Measurements from ENCODE around the gene PSEN2. TPM values are rescaled to one million over a fixed set of nuclear protein-coding genes. Genes with fewer than 3 reads are reported as not detected.

Gene PSEN2
- total RNA-seq, 2 donors from 2014 or later, result 2.0 to 3.4 TPM

- peak overlapping the region; percentile 92 for H3K4me3 Mint-ChIP-seq
These were observed 1.4 kb downstream of the PSEN2 start for GRCh38 chr1:226871636-226872327.

GRCh38 chr1:226872437-226872836 lies 2.0 kb downstream of the PSEN2 start:
- no peaks in the 10 kb centered on the region for H3K9me3 ChIP-seq (ENCODE audit: control insufficient read depth, low read length, poor library complexity, severe bottlenecking)
- H3K27ac Mint-ChIP-seq, result no peak overlapping the region
- peak overlapping the region; percentile 25 for H3K4me3 Mint-ChIP-seq
- peaks cover 3% of the 10 kb centered on the region for H3K36me3 Mint-ChIP-seq (ENCODE audit: low read depth)
- H3K4me1 Mint-ChIP-seq, result peaks cover 15% of the 10 kb centered on the region
- DNase-seq (no peak), ATAC-seq (no peak)
- H3K27me3 Mint-ChIP-seq, result peaks cover 14% of the 10 kb centered on the region

More at GRCh38 chr1:226871636-226872327, 1.4 kb downstream of the PSEN2 start:
- H3K27me3 Mint-ChIP-seq, result peaks cover 14% of the 10 kb centered on the region
- H3K4me1 Mint-ChIP-seq, result peaks cover 15% of the 10 kb centered on the region
- no peak for ATAC-seq
- H3K36me3 Mint-ChIP-seq (ENCODE audit: low read depth), result peaks cover 3% of the 10 kb centered on the region
- no peak overlapping the region for H3K27ac Mint-ChIP-seq
- H3K9me3 ChIP-seq (ENCODE audit: control insufficient read depth, low read length, poor library complexity, severe bottlenecking), result no peaks in the 10 kb centered on the region
- no peak for DNase-seq

DNA sequence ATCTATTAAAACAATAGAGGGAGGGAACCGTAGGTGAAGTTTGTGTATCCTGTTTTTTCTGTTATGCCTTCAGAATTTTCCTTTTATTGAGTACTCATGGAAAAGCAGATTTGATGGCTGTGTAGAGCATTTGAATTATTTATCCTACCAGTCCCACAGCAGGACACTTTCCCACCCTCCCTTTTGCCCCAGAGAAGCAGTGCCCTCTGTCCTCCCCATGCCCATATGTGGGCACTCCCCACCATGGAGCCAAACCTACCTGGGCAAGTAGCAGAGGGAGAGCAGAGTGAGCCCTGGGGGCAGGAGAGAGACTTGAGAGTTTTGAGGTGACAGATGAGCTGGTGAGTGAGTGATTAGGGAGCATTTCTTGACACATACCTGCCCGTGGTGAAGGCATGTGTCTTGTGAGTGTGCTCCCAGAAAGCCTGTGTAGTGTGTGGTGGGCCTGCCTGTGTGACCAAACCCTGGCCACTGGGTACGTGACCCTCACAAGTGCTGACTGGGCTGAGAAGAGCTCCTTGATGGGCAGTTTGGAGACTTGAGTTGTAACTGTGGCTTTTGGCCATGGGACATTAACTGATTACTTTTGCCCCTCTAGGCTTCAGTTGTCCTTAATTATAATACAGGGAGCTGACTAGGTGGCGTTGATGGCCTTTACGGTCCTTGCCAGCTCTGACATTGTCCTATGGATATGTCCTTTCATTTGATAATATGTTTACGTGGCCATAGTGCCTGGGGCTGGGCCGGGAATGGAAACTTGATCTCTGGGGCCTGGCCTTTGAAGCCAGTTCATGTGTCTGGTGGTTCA lies 3.6 kb downstream of the PSEN2 start:
- ATAC-seq, result no peak
- H3K36me3 Mint-ChIP-seq (ENCODE audit: low read depth), result peaks cover 3% of the 10 kb centered on the region
- H3K4me3 Mint-ChIP-seq, result no peak overlapping the region
- peaks cover 15% of the 10 kb centered on the region for H3K4me1 Mint-ChIP-seq
- no peak for DNase-seq
- no peaks in the 10 kb centered on the region for H3K9me3 ChIP-seq (ENCODE audit: control insufficient read depth, low read length, poor library complexity, severe bottlenecking)
- no peak overlapping the region for H3K27ac Mint-ChIP-seq
- H3K27me3 Mint-ChIP-seq, result peaks cover 7% of the 10 kb centered on the region

- peaks cover 7% of the 10 kb centered on the region for H3K27me3 Mint-ChIP-seq
- H3K36me3 Mint-ChIP-seq (ENCODE audit: low read depth), result peaks cover 3% of the 10 kb centered on the region
- DNase-seq (no peak), ATAC-seq (no peak)
- H3K27ac Mint-ChIP-seq, result no peak overlapping the region
- no peak overlapping the region for H3K4me3 Mint-ChIP-seq
- no peaks in the 10 kb centered on the region for H3K9me3 ChIP-seq (ENCODE audit: control insufficient read depth, low read length, poor library complexity, severe bottlenecking)
- peaks cover 12% of the 10 kb centered on the region for H3K4me1 Mint-ChIP-seq
These were observed 4.4 kb downstream of the PSEN2 start for GRCh38 chr1:226874579-226875425.

DNA sequence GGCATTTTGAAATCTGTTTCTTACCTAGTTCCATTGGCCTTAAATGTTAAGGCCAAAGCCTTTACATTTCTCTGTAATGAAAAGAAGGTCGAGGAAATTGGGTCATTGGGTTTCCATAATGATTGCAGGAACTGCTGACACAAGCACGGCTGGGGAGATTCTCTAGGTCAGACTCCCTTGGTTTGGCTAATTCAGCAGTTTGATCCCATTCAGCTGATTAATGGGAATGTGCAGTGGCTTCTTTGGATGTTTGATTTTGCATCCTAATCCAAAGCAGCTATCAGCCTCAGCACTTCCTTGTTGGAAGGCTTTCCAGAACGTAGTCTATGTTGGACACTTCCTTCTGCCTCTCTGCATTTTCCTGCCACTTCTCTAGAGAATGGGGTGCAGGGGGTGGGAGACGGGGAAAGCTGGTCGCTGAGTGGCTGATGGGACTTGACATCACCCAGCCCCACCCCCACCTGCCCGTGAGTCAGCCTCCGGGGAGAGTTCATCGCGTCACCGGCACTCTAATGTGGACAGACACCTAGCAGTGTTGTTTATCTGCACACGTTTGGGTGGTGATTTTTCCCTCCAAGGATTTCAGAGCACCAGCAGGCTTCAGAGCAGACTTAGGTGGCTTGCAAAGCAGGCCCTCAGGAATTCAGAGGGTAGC lies 5.4 kb downstream of the PSEN2 start:
- H3K4me3 Mint-ChIP-seq, result no peak overlapping the region
- ATAC-seq (peak; percentile 28), DNase-seq (no peak)
- H3K27me3 Mint-ChIP-seq, result peaks cover 7% of the 10 kb centered on the region
- no peaks in the 10 kb centered on the region for H3K9me3 ChIP-seq (ENCODE audit: control insufficient read depth, low read length, poor library complexity, severe bottlenecking)
- H3K27ac Mint-ChIP-seq, result no peak overlapping the region
- peaks cover 3% of the 10 kb centered on the region for H3K36me3 Mint-ChIP-seq (ENCODE audit: low read depth)
- H3K4me1 Mint-ChIP-seq, result peaks cover 7% of the 10 kb centered on the region

GRCh38 chr1:226877669-226878068 lies 7.3 kb downstream of the PSEN2 start:
- Mint-ChIP-seq H3K36me3 (ENCODE audit: low read depth) (peaks cover 5% of the 10 kb centered on the region), H3K4me1 (peaks cover 18% of the 10 kb centered on the region), H3K27me3 (no peaks in the 10 kb centered on the region), H3K4me3 (no peak overlapping the region), H3K27ac (no peak overlapping the region)
- ATAC-seq, result no peak
- H3K9me3 ChIP-seq (ENCODE audit: control insufficient read depth, low read length, poor library complexity, severe bottlenecking), result no peaks in the 10 kb centered on the region
- DNase-seq, result no peak

- peaks cover 30% of the 10 kb centered on the region for H3K4me1 Mint-ChIP-seq
These were observed 10.2 kb downstream of the PSEN2 start for GRCh38 chr1:226880372-226881287.

DNA sequence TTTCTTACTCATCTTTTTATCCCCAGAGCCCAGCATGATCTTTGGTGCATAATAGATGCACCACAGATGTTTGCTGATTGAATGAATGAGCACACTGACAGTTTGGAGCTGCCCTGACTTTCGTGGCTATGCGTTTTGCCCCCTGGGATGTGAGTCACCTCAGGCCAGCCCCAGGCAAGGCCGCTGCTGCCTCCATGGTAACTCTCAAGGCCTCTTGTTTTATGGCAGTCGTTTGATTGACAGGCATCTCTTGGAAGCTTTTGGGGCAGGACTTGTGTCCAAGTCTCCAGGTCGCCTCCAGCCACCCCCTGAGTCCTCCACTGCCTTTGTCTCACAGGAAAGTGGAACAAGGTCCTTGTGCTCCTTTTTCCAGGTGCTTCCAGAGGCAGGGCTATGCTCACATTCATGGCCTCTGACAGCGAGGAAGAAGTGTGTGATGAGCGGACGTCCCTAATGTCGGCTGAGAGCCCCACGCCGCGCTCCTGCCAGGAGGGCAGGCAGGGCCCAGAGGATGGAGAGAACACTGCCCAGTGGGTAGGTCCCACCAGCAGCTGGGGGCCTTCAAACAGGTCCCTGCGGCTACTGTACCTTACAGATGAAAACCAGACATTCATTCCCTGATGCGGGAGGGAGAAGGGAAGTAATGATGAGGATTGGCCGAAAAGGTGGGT lies 11.2 kb downstream of the PSEN2 start:
- peak overlapping the region; percentile 89 for H3K4me3 Mint-ChIP-seq
- no peaks in the 10 kb centered on the region for H3K9me3 ChIP-seq (ENCODE audit: control insufficient read depth, low read length, poor library complexity, severe bottlenecking)
- H3K27me3 Mint-ChIP-seq, result no peaks in the 10 kb centered on the region
- no peak for DNase-seq
- H3K27ac Mint-ChIP-seq, result peak overlapping the region; percentile 98
- H3K36me3 Mint-ChIP-seq (ENCODE audit: low read depth), result peaks cover 2% of the 10 kb centered on the region
- ATAC-seq, result no peak
- peaks cover 33% of the 10 kb centered on the region for H3K4me1 Mint-ChIP-seq

More at GRCh38 chr1:226880372-226881287, 10.2 kb downstream of the PSEN2 start:
- no peaks in the 10 kb centered on the region for H3K9me3 ChIP-seq (ENCODE audit: control insufficient read depth, low read length, poor library complexity, severe bottlenecking)
- H3K36me3 Mint-ChIP-seq (ENCODE audit: low read depth), result peaks cover 2% of the 10 kb centered on the region
- H3K27ac Mint-ChIP-seq, result peak overlapping the region; percentile 98
- ATAC-seq (no peak), DNase-seq (no peak)
- no peaks in the 10 kb centered on the region for H3K27me3 Mint-ChIP-seq
- H3K4me3 Mint-ChIP-seq, result no peak overlapping the region

GRCh38 chr1:226882187-226882586 lies 11.8 kb downstream of the PSEN2 start:
- no peaks in the 10 kb centered on the region for H3K27me3 Mint-ChIP-seq
- no peaks in the 10 kb centered on the region for H3K9me3 ChIP-seq (ENCODE audit: control insufficient read depth, low read length, poor library complexity, severe bottlenecking)
- H3K4me3 Mint-ChIP-seq, result peak overlapping the region; percentile 89
- DNase-seq (no peak), ATAC-seq (peak; percentile 39)
- peak overlapping the region; percentile 98 for H3K27ac Mint-ChIP-seq
- H3K36me3 Mint-ChIP-seq (ENCODE audit: low read depth), result peaks cover 2% of the 10 kb centered on the region
- peaks cover 33% of the 10 kb centered on the region for H3K4me1 Mint-ChIP-seq

DNA sequence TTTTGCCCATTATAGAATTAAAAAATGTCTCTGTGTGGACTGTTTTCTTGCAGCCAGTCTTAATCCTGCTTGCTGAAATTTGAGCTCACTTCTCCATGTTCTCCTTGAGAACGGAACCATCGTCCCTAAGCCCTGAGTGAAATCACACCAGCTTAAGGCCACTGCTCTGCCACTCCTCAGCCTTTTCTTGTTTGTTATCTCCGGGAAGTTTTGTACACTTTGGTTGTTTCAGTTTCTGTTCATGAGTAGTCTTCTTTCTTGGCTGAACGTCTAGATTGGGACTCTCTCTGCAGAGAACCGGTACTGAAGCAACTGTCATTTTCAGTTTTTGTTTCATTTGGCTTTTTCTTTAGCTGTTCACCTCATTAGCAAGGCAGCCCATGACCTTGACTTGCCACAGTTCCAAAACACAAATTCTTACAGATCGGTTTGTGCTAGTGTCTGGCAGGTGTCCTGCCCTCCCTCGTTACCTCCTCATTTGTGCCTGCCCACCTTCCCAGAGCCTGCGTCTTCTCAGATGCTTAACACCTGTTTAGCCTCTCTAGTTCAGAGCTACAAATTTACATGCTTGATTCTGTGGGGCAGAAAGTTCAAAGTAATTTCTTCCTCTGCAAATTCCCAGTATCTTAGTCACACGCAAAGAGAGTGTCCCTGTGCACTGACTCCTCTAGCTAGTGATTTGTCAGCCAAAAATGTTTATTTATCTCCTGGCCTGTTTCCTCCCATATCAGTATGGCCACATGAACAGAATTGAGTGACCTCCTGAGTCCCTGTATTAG lies 12.4 kb downstream of the PSEN2 start:
- peaks cover 33% of the 10 kb centered on the region for H3K4me1 Mint-ChIP-seq
- peaks cover 2% of the 10 kb centered on the region for H3K36me3 Mint-ChIP-seq (ENCODE audit: low read depth)
- H3K27ac Mint-ChIP-seq, result peak overlapping the region; percentile 98
- H3K27me3 Mint-ChIP-seq, result no peaks in the 10 kb centered on the region
- ATAC-seq (peak; percentile 83), DNase-seq (no peak)
- no peaks in the 10 kb centered on the region for H3K9me3 ChIP-seq (ENCODE audit: control insufficient read depth, low read length, poor library complexity, severe bottlenecking)
- peak overlapping the region; percentile 89 for H3K4me3 Mint-ChIP-seq

GRCh38 chr1:226883630-226884029 lies 13.2 kb downstream of the PSEN2 start:
- ATAC-seq, result no peak
- H3K27me3 Mint-ChIP-seq, result no peaks in the 10 kb centered on the region
- H3K27ac Mint-ChIP-seq, result peak overlapping the region; percentile 98
- peaks cover 33% of the 10 kb centered on the region for H3K4me1 Mint-ChIP-seq
- peaks cover 2% of the 10 kb centered on the region for H3K36me3 Mint-ChIP-seq (ENCODE audit: low read depth)
- DNase-seq, result no peak
- H3K9me3 ChIP-seq (ENCODE audit: control insufficient read depth, low read length, poor library complexity, severe bottlenecking), result no peaks in the 10 kb centered on the region
- H3K4me3 Mint-ChIP-seq, result peak overlapping the region; percentile 89
